Activated T-helper 9 cell treated with anti-CD3 and anti-CD28 coated beads, Interleukin-2, amount 50 U/mL, for 16 hours (primary cell): ENCODE results near the gene MUCL3.
A peak's percentile ranks its signal among the peaks of the same experiment; 100 is the strongest.
"Not testable (repeated sequence)": the region's sequence is repeated elsewhere in the genome, so short reads cannot be mapped to it uniquely, and the experiment has no call there.

Experiments used
- DNase-seq: peaks from one replicate; pipeline ENCODE4 v3.0.0-alpha.2; 2020; ENCODE audit warnings: low read depth

MUCL3 gene, protein sequence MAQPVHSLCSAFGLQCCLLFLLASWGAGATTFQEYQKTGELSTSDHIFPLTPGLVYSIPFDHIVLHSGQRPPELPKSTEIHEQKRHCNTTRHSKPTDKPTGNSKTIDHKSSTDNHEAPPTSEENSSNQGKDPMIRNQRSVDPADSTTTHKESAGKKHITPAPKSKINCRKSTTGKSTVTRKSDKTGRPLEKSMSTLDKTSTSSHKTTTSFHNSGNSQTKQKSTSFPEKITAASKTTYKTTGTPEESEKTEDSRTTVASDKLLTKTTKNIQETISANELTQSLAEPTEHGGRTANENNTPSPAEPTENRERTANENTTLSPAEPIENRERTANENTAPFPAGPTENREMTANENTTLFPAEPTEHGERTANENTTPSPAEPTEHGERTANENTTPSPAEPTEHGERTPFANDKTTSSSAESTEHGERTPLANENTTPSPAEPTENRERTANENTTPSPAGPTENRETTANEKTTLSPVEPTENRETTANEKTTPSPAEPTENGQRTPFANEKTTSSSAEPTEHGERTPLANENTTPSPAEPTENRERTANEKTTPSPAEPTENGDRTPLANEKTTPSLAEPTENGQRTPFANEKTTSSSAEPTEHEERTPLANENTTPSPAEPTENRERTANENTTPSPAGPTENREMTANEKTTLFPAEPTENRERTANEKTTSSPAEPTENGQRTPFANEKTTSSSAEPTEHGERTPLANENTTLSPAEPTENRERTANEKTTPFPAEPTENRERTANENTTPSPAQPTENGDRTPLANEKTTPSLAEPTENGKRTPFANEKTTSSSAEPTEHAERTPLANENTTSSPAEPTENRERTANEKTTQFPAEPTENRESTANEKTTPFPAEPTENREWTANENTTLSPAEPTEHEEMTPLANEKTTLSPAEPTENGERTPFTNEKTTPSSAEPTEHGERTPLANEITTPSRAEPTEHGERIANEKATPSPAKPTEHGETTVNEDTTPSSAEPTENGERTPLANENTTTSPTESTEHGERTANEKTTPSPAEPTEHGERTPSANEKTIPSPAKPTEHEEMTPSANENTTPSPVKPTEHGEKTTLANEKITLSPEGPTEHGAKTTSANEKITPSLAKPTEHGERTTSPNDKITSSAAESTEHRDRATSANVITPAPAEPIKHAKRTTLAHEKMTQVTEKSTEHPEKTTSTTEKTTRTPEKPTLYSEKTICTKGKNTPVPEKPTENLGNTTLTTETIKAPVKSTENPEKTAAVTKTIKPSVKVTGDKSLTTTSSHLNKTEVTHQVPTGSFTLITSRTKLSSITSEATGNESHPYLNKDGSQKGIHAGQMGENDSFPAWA (N-terminal part only)

DNA sequence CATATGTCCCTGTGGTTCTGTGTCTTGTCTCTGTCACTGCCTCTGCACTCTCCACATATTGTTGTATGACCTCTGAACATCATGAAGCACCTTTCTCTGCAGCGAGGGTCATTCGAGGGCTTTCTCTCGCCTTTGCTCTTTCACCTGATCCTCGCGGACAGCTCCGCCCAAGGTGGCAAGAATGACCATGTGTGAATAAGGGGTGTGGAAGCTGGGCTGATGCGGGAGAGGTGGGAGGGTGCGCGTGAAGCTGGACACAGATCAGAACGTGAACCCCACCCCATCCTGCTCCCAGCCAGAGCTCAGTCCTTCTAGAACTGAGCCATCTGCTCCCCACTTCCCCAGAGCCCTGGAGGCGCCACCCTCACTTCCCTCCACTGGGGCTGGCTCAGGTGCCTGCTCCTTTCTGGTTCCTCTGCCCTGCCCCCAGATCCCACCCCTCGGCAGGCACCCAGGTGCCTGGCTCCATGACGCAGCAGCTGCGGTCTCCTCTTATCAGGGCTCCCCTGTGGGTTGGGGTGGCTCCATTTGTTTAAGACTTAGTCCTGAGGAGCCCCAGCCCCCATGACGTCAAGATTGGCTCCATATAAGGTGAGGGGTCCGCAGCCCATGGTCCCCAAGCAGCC lies at the start of gene MUCL3:
Gene MUCL3 (plus strand): TSS at position 613 of the 626 bp plus-strand sequence. CDS start 27 bp downstream, outside the sequence.
- no peak for DNase-seq

GRCh38 chr6:30891450-30891723 lies 49.4 kb upstream of the MUCL3 start:
- DNase-seq = no peak

DNA sequence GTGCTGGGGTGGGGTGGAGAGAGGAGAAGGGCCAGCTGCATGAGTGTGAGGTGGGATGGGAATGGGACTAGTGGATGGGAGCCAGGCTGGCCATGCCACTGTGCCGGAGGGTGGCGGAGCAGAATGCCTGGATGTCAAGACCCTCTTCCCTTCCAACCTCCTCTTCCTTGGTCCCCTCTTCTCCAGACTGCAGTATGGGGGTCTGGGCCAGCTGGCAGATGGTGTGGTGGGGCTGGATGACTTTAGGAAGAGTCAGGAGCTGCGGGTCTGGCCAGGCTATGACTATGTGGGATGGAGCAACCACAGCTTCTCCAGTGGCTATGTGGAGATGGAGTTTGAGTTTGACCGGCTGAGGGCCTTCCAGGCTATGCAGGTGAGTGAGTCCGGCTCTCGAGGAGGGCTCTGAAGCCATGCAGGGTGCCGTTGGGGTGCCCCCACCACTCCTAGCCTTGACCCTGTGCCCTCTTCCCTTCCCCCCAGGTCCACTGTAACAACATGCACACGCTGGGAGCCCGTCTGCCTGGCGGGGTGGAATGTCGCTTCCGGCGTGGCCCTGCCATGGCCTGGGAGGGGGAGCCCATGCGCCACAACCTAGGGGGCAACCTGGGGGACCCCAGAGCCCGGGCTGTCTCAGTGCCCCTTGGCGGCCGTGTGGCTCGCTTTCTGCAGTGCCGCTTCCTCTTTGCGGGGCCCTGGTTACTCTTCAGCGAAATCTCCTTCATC lies 48.8 kb upstream of the MUCL3 start:
- DNase-seq = no peak

GRCh38 chr6:30893001-30893591 lies 47.7 kb upstream of the MUCL3 start:
- DNase-seq = no peak

- no peak for DNase-seq
These were observed 47.1 kb upstream of the MUCL3 start for GRCh38 chr6:30893666-30894065.

DNA sequence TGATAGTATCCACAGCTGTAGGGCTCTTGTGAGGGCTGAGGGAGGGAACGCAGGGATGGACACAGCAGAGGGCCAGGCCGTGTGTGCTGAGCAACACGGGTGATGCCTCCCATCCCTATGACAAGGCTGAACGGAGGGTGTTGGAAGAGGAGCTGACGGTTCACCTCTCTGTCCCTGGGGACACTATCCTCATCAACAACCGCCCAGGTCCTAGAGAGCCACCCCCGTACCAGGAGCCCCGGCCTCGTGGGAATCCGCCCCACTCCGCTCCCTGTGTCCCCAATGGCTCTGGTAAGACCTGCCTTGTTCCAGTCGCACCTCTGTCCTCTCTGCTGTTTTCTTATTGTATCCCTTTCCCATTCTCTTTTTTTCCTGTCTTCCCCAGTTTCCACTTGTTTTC lies 46.4 kb upstream of the MUCL3 start:
- no peak for DNase-seq

DNA sequence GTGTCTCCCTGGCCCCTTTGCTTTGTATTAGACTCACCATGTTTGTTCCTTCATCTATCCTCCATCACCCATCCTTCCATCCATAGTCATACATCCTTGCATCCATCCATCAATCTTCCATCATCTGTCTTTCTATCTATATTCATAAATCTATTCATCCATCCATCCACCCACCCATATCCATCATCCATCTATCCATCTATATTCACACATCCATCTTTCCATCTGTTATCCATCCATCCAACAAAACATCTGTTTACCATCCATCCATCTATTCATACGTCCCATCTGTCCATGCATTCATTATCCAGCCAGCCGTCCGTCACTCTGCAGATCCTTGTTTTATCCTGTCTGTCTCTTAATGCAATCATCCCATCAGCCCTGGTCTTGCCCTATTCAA lies 45.8 kb upstream of the MUCL3 start:
- no peak for DNase-seq

DNA sequence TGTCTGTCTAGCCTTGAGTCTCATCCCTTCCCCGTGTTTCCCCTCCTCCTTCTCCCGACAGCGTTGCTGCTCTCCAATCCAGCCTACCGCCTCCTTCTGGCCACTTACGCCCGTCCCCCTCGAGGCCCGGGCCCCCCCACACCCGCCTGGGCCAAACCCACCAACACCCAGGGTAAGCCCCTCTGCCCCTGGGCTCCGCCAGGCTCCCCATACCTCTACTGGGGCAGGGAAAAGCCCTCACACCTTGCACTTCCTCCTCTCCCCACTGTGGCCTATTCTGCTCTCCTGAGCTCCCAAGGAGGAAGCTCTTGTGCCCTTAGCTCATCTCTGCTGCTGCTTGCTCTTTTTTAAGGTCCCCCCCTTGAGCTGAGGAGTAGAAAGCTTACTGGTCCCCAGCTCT lies 45.4 kb upstream of the MUCL3 start:
- no peak for DNase-seq

DNA sequence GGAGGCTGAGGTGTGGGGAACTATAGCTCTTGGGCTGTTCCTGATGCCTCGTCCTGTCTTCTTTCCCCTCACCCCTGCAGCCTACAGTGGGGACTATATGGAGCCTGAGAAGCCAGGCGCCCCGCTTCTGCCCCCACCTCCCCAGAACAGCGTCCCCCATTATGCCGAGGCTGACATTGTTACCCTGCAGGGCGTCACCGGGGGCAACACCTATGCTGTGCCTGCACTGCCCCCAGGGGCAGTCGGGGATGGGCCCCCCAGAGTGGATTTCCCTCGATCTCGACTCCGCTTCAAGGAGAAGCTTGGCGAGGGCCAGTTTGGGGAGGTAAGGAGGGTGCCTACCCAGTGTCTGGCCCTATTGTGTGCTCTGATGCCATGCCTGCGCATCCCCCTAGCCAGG lies 44.2 kb upstream of the MUCL3 start:
- DNase-seq = no peak

GRCh38 chr6:30897882-30898281 lies 42.9 kb upstream of the MUCL3 start:
- no peak for DNase-seq

- no peak for DNase-seq
These were observed 41.9 kb upstream of the MUCL3 start for GRCh38 chr6:30898750-30899360.

DNA sequence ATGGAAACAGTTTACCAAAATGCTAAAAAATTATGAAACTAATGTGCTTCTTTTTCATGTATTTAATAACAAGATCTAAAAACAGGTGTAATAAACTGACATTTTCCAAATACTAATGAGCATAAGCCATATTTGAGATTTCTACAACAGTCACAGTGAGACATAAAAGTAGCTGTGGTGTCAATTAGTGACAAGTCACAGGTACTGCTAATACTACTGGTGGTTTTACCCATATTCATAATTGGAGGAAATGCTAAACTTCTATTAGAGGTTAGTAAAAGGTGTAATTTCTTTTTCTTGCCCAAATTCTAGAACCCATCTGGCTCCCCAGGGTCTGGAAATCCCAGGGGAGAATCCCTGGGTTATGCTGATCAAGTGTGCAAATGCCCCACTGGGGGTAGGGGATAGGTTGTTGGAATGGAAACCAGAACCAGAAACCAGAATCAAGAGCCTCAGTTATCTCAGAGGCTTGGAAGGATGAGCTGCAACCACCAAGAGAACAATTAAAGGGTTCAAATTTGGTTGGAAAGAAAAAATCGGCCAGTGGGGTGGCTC lies 39.8 kb upstream of the MUCL3 start:
- no peak for DNase-seq

- DNase-seq = no peak
These were observed 39.3 kb upstream of the MUCL3 start for GRCh38 chr6:30901436-30901835.

GRCh38 chr6:30902196-30902595 lies 38.6 kb upstream of the MUCL3 start:
- not testable (repeated sequence) for DNase-seq

DNA sequence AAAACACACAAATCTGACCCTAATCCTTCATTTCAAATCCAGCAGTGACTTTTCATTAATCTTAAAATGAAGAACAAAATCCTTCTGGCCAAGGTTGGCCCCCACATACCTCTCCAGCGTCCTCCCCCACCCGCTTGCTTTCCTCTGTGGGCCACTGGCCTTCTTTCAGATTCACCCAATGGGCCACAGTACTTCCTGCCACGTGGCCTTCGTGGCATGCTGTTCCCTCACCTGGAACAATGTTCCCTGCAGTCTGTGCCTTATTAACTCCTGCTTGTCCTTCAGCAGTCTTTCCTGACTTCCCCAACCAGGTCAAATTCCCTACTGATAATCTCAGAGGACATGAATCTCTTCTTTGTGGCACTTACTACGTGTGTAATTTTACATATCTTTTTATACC lies 38.1 kb upstream of the MUCL3 start:
- no peak for DNase-seq

DNA sequence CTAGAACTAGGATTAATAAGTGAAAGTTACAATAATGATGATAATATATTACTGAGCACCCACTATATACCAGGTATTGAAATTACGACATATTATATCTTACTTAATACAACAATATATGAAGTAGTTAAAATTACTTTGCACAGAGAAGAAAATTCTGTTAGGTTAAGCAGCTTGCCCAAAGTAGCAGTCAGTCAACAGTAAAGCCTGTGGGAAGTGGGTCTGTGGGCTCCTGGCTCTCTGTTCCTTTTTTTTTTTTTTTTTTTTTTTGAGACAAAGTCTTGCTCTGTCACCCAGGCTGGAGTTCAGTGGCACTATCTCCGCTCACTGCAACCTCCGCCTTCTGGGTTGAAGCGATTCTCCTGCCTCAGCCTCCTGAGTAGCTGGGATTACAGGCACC lies 37.5 kb upstream of the MUCL3 start:
- no peak for DNase-seq

GRCh38 chr6:30907290-30907757 lies 33.4 kb upstream of the MUCL3 start:
- not testable (repeated sequence) for DNase-seq

DNA sequence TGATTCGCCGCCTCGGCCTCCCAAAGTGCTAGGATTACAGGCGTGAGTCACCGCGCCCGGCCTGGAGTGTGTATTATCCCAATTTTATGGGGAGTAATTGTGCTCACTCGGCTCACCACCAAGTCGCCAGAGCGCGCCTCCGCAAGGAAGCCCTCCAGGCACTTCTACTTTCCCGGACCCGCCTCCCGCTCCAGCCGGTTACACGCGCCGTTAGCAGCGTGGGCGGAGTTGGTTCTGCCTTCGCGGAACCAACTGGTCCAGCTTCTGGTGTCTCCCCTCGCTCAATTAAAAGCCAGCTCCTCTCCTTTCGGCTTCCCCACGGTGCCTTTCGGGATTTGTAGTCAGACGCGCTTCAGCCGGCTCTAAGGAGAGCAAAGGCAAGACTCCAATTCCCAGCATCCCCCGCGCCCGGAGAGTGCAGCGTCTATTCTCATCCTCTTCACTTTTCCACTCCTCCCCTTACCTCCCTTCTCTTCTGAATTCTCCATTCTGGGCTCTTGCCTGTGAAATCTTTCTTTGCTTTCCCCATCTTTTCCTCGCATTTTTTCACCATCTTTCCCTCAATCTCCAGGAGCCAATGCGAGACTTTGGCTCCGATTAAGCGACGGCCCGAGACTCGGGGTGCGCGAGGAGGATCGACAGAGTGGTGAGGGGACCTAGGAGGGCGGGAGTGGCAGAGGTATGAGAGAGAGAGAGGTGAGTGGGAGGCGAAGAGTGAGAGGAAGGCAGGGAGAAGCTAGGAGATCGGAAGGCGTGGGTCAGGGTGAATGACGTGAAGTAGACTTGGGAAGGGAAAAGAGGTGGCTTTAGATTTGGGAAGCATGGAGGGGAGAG lies 32.8 kb upstream of the MUCL3 start, which contains the start of gene GTF2H4:
Gene GTF2H4 (plus strand): TSS at position 450 of the 834 bp plus-strand sequence.
- peak; percentile 89 for DNase-seq

DNA sequence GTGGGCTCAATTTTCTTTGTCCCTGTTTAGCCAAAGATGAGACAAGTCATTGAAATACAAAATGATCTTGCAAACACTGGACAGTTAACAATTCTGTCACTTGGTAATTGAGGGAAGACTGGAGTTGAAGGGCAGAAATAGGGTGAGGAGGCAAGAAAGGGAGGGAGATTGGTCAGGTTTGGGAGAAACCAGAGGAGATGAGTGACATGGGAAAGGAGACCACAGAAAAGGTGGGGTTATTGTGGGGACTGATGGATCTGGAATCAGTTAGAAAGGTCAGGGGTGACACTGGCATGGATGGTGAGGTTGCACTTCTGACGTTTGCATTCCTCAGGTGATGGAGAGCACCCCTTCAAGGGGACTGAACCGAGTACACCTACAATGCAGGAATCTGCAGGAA lies 32.1 kb upstream of the MUCL3 start:
- DNase-seq = no peak
